T-cell (primary cell): ENCODE results near the gene RNF121. TPM values are rescaled to one million over a fixed set of nuclear protein-coding genes. Genes with fewer than 3 reads are reported as not detected.

Experiments
- ATAC-seq, 4 experiments: fragments of 200-7000 bp in 3 of 4; fragments of 150-1000 bp in 1 of 4; cut with Tn5 transposase; replicated peaks in 1 of 4; 1 replicate in 3 of 4; 2 replicates in 1 of 4; pipeline ENCODE4 v1.10.0; 2021; ENCODE audit warnings: moderate library complexity in 3 of 4, mild to moderate bottlenecking in 2 of 4, moderate number of reproducible peaks in 1 of 4
- CTCF ChIA-PET, 2 donors: fragments of 300-600 bp; sonication (Branson Sonifier 250); formaldehyde crosslinking; loops; one replicate each; lab custom pipeline; 2022; ENCODE audit warnings: antibody characterized with exemption in 2 of 2; lab: Charles Lee
- POLR2A ChIA-PET, 2 donors: fragments of 300-600 bp; sonication (Branson Sonifier 250); formaldehyde crosslinking; loops; one replicate each; lab custom pipeline; 2022; ENCODE audit warnings: antibody characterized with exemption in 2 of 2; lab: Charles Lee
- DNase-seq, 35 experiments: peaks; one replicate each; pipeline versions ENCODE4 v3.0.0 to v3.0.0-alpha.2; 2013 to 2023
- H3K27ac ChIP-seq: one replicate; pipeline ENCODE4 v1.5.1; 2013; ENCODE audit warnings: low read length
- H3K27me3 ChIP-seq, 2 experiments: replicated peaks in 1 of 2; 1 replicate in 1 of 2; 2 replicates in 1 of 2; pipeline versions ENCODE4 v1.6.1 to v1.7.0; 2013; ENCODE audit warnings: low read length in 1 of 2, mixed read lengths in 1 of 2; ENCODE audit not compliant: control insufficient read depth in 2 of 2, insufficient read depth in 2 of 2; ENCODE audit errors: extremely low read depth in 1 of 2
- H3K36me3 ChIP-seq, 2 donors: 1 replicate in 1 of 2; 2 replicates in 1 of 2; pipeline versions ENCODE4 v1.6.1 to v1.7.0; 2013; ENCODE audit warnings: low read length in 1 of 2; ENCODE audit not compliant: control insufficient read depth in 2 of 2, insufficient read depth in 1 of 2; ENCODE audit errors: extremely low read depth in 1 of 2
- H3K4me1 ChIP-seq, 2 experiments: 1 replicate in 1 of 2; 2 replicates in 1 of 2; pipeline versions ENCODE4 v1.6.1 to v1.7.0; 2013; ENCODE audit warnings: low read length in 2 of 2, mixed read lengths in 1 of 2; ENCODE audit not compliant: insufficient read depth in 2 of 2, control insufficient read depth in 1 of 2; ENCODE audit errors: extremely low read depth in 1 of 2
- H3K4me3 ChIP-seq, 2 donors: 1 replicate in 1 of 2; 2 replicates in 1 of 2; pipeline versions ENCODE4 v1.5.1 to v1.7.0; 2013; ENCODE audit warnings: mild to moderate bottlenecking in 2 of 2, low read length in 1 of 2, moderate library complexity in 1 of 2; ENCODE audit not compliant: control insufficient read depth in 1 of 2; ENCODE audit errors: extremely low read depth in 1 of 2
- H3K9me3 ChIP-seq: 2 replicates; pipeline ENCODE4 v1.7.0; 2013
- H3K27ac Mint-ChIP-seq, 2 donors: one replicate each; pipeline ENCODE4 v1.8.0; 2020 to 2021; ENCODE audit warnings: mild to moderate bottlenecking in 2 of 2, mixed read lengths in 2 of 2
- H3K27me3 Mint-ChIP-seq, 2 donors: one replicate each; pipeline ENCODE4 v1.8.0; 2021 to 2022; ENCODE audit warnings: mixed read lengths in 2 of 2
- H3K36me3 Mint-ChIP-seq: one replicate; pipeline ENCODE4 v1.8.0; 2021; ENCODE audit warnings: mixed read lengths
- H3K4me1 Mint-ChIP-seq, 3 donors: one replicate each; pipeline ENCODE4 v1.8.0; 2020 to 2022; ENCODE audit warnings: mixed read lengths in 3 of 3, mild to moderate bottlenecking in 1 of 3
- H3K4me3 Mint-ChIP-seq, 3 donors: one replicate each; pipeline ENCODE4 v1.8.0; 2020 to 2022; ENCODE audit warnings: mild to moderate bottlenecking in 3 of 3, mixed read lengths in 3 of 3, moderate library complexity in 3 of 3
- H3K9me3 Mint-ChIP-seq, 3 donors: one replicate each; pipeline ENCODE4 v1.8.0; 2020 to 2022; ENCODE audit warnings: mixed read lengths in 3 of 3
- WGBS: methylation state at CpG from one replicate; pipeline ENCODE4 v1.1.5; 2013; ENCODE audit warnings: missing lambda C conversion rate; ENCODE audit not compliant: insufficient coverage; 5-methylcytosine and 5-hydroxymethylcytosine counted together
- total RNA-seq, 35 experiments: library from RNA in 6 of 35; stranded (reverse) in 6 of 35; fragments of 120-200 nt in 1 of 35; gene quantifications; one replicate each; pipeline versions ENCODE4 v1.2.1 to v1.2.4 and lab custom pipeline; 2013 to 2026

RNF121 gene
- total RNA-seq, 5 donors from 2014 or later (not counting 1 experiment from before 2014, with no cell fraction given) = 23.9 to 29.1 (median 24.8) TPM

DNA sequence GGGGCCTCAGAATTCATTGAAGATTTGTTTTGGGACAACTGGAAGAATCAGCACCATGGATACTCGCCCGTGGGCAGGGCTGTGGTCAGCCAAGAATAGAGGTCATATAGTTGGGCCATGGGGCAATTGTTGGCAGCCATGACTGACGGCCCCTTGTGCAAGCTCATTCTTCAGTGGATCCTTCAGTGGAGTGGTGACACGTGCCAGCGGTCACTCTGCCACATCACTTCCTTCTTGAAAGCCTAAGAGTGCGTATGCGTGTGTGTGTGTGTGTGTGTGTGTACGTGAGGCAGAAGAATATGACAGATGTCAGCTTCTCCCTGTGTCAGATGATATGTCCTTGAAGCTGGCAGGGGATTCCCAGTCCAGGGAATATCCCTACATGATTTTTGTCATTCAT lies 68.1 kb downstream of the RNF121 start:
- 97% methylated on average over 6 of the region's 8 CpGs for WGBS
- POLR2A ChIA-PET = interaction anchor here (0.6 kb wide), 2 partner anchors 24 to 211 kb away, joined by 3 to 4 read pairs; no protein-coding TSS in a partner anchor

DNA sequence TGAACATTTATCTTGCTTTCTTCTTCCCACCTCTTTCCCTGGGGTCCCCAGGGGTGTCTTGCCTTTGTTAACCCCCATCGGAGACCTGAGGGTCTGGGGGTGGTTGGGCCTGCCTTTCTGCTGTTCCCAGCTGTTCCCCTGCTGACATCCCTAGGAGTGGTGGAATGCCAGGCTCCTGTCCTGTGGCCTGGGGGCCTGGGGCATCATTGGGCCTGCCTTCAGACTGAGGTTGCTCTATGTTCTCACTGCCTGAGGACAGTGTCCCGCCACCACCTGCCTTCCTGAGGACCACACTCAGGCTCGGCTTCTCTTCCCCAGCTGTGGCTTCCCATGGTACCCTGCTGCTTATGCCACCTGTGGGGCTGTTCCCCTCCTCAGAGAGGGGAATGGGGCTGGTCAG lies 68.7 kb downstream of the RNF121 start:
- peaks cover 10 to 27% of the 10 kb centered on the region in 2 donors for H3K36me3 ChIP-seq
- no peaks in the 10 kb centered on the region for H3K9me3 Mint-ChIP-seq
- peaks cover 21 to 45% (median 27%) of the 10 kb centered on the region in 3 donors for H3K4me1 Mint-ChIP-seq
- ATAC-seq (no peak), DNase-seq (no peak)
- no peaks in the 10 kb centered on the region for H3K27me3 Mint-ChIP-seq
- no peak overlapping the region for H3K27ac ChIP-seq
- ChIA-PET CTCF (interaction anchor here (0.6 to 1.1 kb wide), 3 partner anchors 19 to 44 kb away, joined by 3 to 8 read pairs (median 7); no protein-coding TSS in a partner anchor), POLR2A (no interaction called here)
- H3K4me1 ChIP-seq = peaks cover 5 to 34% of the 10 kb centered on the region in 2 experiments
- H3K9me3 ChIP-seq = no peaks in the 10 kb centered on the region
- H3K27ac Mint-ChIP-seq = no peak overlapping the region
- no peaks in the 10 kb centered on the region for H3K27me3 ChIP-seq
- no peak overlapping the region for H3K4me3 ChIP-seq
- peaks cover 24% of the 10 kb centered on the region for H3K36me3 Mint-ChIP-seq
- WGBS = 100% methylated on average over 1 of the region's 3 CpGs
- H3K4me3 Mint-ChIP-seq = no peak overlapping the region

More for the DNA sequence above, 68.1 kb downstream of the RNF121 start:
- no peak overlapping the region for H3K4me3 Mint-ChIP-seq
- DNase-seq (peak in 2 of 35 experiments; percentile 16 to 45), ATAC-seq (no peak)
- peaks cover 18% of the 10 kb centered on the region for H3K36me3 Mint-ChIP-seq
- H3K27ac Mint-ChIP-seq = peak overlapping the region in 1 of 2 donors; percentile 28
- no peaks in the 10 kb centered on the region for H3K27me3 Mint-ChIP-seq
- H3K4me1 Mint-ChIP-seq = peaks cover 21 to 41% (median 27%) of the 10 kb centered on the region in 3 donors
- CTCF ChIA-PET = no interaction called here
- no peak overlapping the region for H3K4me3 ChIP-seq
- no peaks in the 10 kb centered on the region for H3K27me3 ChIP-seq
- no peaks in the 10 kb centered on the region for H3K9me3 Mint-ChIP-seq
- peaks cover 7 to 21% of the 10 kb centered on the region in 2 donors for H3K36me3 ChIP-seq
- peaks cover 5 to 34% of the 10 kb centered on the region in 2 experiments for H3K4me1 ChIP-seq
- H3K27ac ChIP-seq = no peak overlapping the region
- H3K9me3 ChIP-seq = no peaks in the 10 kb centered on the region

DNA sequence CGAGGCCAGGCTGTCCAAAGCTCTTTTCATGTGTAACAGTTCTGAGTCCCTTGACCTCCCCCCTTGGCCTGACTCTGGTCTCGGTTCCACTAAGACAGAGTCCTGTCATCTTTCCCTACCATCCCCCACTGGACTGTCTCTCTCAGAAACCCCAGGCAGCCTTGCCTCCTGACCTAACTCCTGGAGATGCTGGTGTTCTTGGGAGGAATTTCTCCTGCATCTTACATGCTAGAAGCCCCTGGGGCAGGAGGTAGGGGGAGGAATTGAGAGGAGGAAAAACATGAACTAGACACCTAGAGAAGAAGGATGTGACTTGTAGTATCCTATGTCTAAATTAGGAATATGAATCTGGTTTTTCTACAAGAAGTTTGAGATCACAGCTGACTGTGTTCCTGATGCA lies 69.2 kb downstream of the RNF121 start:
- H3K36me3 Mint-ChIP-seq = peaks cover 25% of the 10 kb centered on the region
- Histone ChIP-seq H3K27ac (peak overlapping the region; percentile 89), H3K27me3 (no peaks in the 10 kb centered on the region), H3K9me3 (no peaks in the 10 kb centered on the region), H3K4me3 (no peak overlapping the region), H3K4me1 (peaks cover 5 to 34% of the 10 kb centered on the region in 2 experiments), H3K36me3 (peaks cover 10 to 31% of the 10 kb centered on the region in 2 donors)
- no CpG with 5 or more reads among the region's 2 CpGs for WGBS
- peak overlapping the region; percentile 97 to 98 for H3K27ac Mint-ChIP-seq
- peak overlapping the region; percentile 82 to 93 (median 85) for H3K4me3 Mint-ChIP-seq
- H3K4me1 Mint-ChIP-seq = peaks cover 21 to 45% (median 27%) of the 10 kb centered on the region in 3 donors
- ChIA-PET CTCF (interaction anchor here (0.6 to 1.1 kb wide), 3 partner anchors 20 to 44 kb away, joined by 3 to 8 read pairs (median 7); no protein-coding TSS in a partner anchor), POLR2A (no interaction called here)
- no peaks in the 10 kb centered on the region for H3K27me3 Mint-ChIP-seq
- no peaks in the 10 kb centered on the region for H3K9me3 Mint-ChIP-seq
- no peak for DNase-seq
- ATAC-seq = no peak

DNA sequence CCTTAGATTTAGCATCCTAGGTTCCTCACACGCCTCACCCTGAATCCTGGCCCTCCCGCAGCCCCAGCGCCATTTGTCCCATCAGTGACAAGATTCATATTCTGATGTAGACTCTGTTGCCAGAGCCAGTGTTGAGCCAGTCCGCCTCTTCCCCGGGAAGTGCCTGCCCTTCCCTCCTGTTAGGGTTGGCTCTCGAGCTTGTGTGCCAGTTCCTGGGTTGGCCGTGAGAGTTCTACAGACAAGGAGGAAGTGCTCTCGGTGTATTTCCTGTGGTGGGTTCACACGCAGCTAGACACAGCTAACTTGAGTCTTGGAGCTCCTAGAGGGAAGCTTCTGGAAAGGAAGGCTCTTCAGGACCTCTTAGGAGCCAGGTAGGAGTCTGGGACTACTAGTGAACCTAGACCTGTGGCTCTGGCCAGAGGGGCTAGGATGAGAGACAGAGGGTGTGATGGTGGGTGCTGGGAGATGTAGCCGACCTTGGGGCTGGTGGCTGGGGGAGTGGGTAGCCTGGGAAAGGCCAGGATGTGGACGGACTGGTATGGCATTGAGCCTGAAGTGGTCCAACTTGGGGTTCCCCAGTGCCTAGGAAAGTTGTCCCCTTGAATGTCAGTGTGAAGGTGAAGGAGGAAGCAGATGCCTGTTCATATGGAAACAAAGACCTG lies 69.9 kb downstream of the RNF121 start, which contains the start of gene IL18BP:
Gene IL18BP (plus strand): TSS at position 261 of the 662 bp plus-strand sequence. CDS start 1,076 bp downstream, outside the sequence.
- Histone ChIP-seq H3K4me1 (peaks cover 5 to 34% of the 10 kb centered on the region in 2 experiments), H3K27me3 (no peaks in the 10 kb centered on the region), H3K27ac (peak within 1 kb of the TSS; percentile 89), H3K4me3 (peak within 1 kb of the TSS; percentile 42 to 53), H3K36me3 (peaks cover 14 to 39% of the 10 kb centered on the region in 2 donors), H3K9me3 (no peaks in the 10 kb centered on the region)
- ChIA-PET POLR2A (no interaction called here), CTCF (interaction anchor here in 1 of 2 donors (0.6 to 1.1 kb wide), 3 partner anchors 10 to 724 kb away, joined by 3 to 4 read pairs (median 3); no protein-coding TSS in a partner anchor)
- Mint-ChIP-seq H3K9me3 (no peaks in the 10 kb centered on the region), H3K4me1 (peaks cover 21 to 45% (median 27%) of the 10 kb centered on the region in 3 donors), H3K27me3 (no peaks in the 10 kb centered on the region), H3K4me3 (peak within 1 kb of the TSS; percentile 82 to 93 (median 85)), H3K36me3 (peaks cover 27% of the 10 kb centered on the region), H3K27ac (peak within 1 kb of the TSS; percentile 97 to 98)
- peak in 33 of 35 experiments; percentile 13 to 65 (median 39) for DNase-seq
- peak; percentile 80 to 85 (median 82) for ATAC-seq
- WGBS = 40% methylated on average over 10 of the region's 11 CpGs

DNA sequence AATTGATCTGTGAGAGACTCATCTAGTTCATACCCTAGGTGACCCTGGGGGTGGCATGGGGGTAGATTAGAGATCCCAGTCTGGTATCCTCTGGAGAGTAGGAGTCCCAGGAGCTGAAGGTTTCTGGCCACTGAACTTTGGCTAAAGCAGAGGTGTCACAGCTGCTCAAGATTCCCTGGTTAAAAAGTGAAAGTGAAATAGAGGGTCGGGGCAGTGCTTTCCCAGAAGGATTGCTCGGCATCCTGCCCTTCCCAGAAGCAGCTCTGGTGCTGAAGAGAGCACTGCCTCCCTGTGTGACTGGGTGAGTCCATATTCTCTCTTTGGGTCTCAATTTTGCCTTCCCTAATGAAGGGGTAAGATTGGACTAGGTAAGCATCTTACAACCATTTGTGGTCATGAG lies 70.5 kb downstream of the RNF121 start:
- peak overlapping the region; percentile 89 for H3K27ac ChIP-seq
- Mint-ChIP-seq H3K36me3 (peaks cover 33% of the 10 kb centered on the region), H3K4me1 (peaks cover 21 to 45% (median 27%) of the 10 kb centered on the region in 3 donors), H3K4me3 (peak overlapping the region; percentile 82 to 93 (median 85)), H3K9me3 (no peaks in the 10 kb centered on the region), H3K27ac (peak overlapping the region; percentile 97 to 98), H3K27me3 (no peaks in the 10 kb centered on the region)
- DNase-seq (no peak), ATAC-seq (no peak)
- ChIA-PET POLR2A (no interaction called here), CTCF (interaction anchor here (0.6 to 1.0 kb wide), 2 partner anchors 10 to 20 kb away, joined by 3 to 4 read pairs; no protein-coding TSS in a partner anchor)
- peaks cover 5 to 34% of the 10 kb centered on the region in 2 experiments for H3K4me1 ChIP-seq
- no peaks in the 10 kb centered on the region for H3K9me3 ChIP-seq
- 86% methylated on average over 2 of the region's 2 CpGs for WGBS
- peaks cover 20 to 44% of the 10 kb centered on the region in 2 donors for H3K36me3 ChIP-seq
- H3K27me3 ChIP-seq = no peaks in the 10 kb centered on the region
- peak overlapping the region; percentile 42 to 53 for H3K4me3 ChIP-seq

DNA sequence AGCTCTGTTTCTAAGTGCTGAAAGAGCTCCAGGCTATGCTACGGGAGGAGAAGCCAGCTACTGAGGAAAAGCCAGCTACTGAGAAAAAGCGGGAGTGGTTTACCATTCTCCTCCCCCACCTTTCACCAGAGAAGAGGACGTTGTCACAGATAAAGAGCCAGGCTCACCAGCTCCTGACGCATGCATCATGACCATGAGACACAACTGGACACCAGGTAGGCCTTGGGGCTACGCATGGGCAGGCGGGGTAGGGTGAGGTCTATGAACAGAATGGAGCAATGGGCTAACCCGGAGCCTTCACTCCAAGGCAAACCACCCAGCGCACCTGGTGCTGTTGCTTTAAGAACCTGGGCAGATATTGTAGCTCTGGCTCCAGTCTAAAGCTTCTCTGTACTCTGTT lies 71.0 kb downstream of the RNF121 start:
- ChIA-PET CTCF (interaction anchor here in 1 of 2 donors (0.6 kb wide), 1 partner anchor 20 kb away, joined by 3 read pairs; no protein-coding TSS in a partner anchor), POLR2A (no interaction called here)
- peak overlapping the region; percentile 82 to 93 (median 85) for H3K4me3 Mint-ChIP-seq
- peak overlapping the region; percentile 89 for H3K27ac ChIP-seq
- H3K4me1 Mint-ChIP-seq = peaks cover 21 to 45% (median 27%) of the 10 kb centered on the region in 3 donors
- no peak for ATAC-seq
- peak overlapping the region in 1 of 2 donors; percentile 53 for H3K4me3 ChIP-seq
- H3K27me3 ChIP-seq = no peaks in the 10 kb centered on the region
- 92% methylated on average over 4 of the region's 8 CpGs for WGBS
- H3K9me3 Mint-ChIP-seq = no peaks in the 10 kb centered on the region
- no peaks in the 10 kb centered on the region for H3K27me3 Mint-ChIP-seq
- H3K4me1 ChIP-seq = peaks cover 5 to 34% of the 10 kb centered on the region in 2 experiments
- DNase-seq = no peak
- H3K36me3 ChIP-seq = peaks cover 23 to 49% of the 10 kb centered on the region in 2 donors
- peaks cover 30% of the 10 kb centered on the region for H3K36me3 Mint-ChIP-seq
- no peaks in the 10 kb centered on the region for H3K9me3 ChIP-seq
- peak overlapping the region; percentile 97 to 98 for H3K27ac Mint-ChIP-seq
